Karpas-422 (cell line): ENCODE data around the gene RIPK3. TPM values are rescaled to one million over a fixed set of nuclear protein-coding genes. Genes with fewer than 3 reads are reported as not detected.

ENCODE experiments used
- DNase-seq: peaks from one replicate; pipeline ENCODE4 v3.0.0-alpha.2; 2015
- H2AFZ ChIP-seq: fragments of 200-600 bp; sonication (generic); 2 replicates; pipeline ENCODE4 v1.6.1; 2014; ENCODE audit warnings: antibody characterized with exemption, low read length, mixed read lengths
- H3K27ac ChIP-seq: fragments of 200-600 bp; sonication (generic); 2 replicates; pipeline ENCODE4 v1.5.1; 2014; ENCODE audit warnings: mild to moderate bottlenecking, low read length, moderate library complexity
- H3K27me3 ChIP-seq: fragments of 200-600 bp; sonication (generic); 2 replicates; pipeline ENCODE4 v1.6.1; 2014; ENCODE audit warnings: low read length, mixed read lengths
- H3K36me3 ChIP-seq: fragments of 200-600 bp; sonication (generic); 2 replicates; pipeline ENCODE4 v1.6.1; 2014; ENCODE audit warnings: low read length, mixed read lengths; ENCODE audit not compliant: insufficient read depth
- H3K4me1 ChIP-seq: fragments of 200-600 bp; sonication (generic); 2 replicates; pipeline ENCODE4 v1.6.1; 2014; ENCODE audit warnings: mild to moderate bottlenecking, low read length, mixed read lengths
- H3K4me2 ChIP-seq: fragments of 200-600 bp; sonication (generic); 2 replicates; pipeline ENCODE4 v1.6.1; 2014; ENCODE audit warnings: low read length, low read depth, mild to moderate bottlenecking; ENCODE audit not compliant: poor library complexity, severe bottlenecking
- H3K4me3 ChIP-seq: fragments of 200-600 bp; sonication (generic); 2 replicates; pipeline ENCODE4 v1.5.1; 2014; ENCODE audit warnings: mild to moderate bottlenecking, antibody characterized with exemption, low read length, mixed read lengths
- H3K79me2 ChIP-seq: fragments of 200-600 bp; sonication (generic); 2 replicates; pipeline ENCODE4 v1.6.1; 2014; ENCODE audit warnings: mild to moderate bottlenecking, low read length, mixed read lengths
- H3K9ac ChIP-seq: fragments of 200-600 bp; sonication (generic); 2 replicates; pipeline ENCODE4 v1.6.0; 2014; ENCODE audit warnings: low read length
- H3K9me2 ChIP-seq: fragments of 200-600 bp; sonication (generic), shearing (Covaris generic); replicated peaks from 2 replicates; pipeline ENCODE4 v1.6.0; 2014; ENCODE audit warnings: mild to moderate bottlenecking, low read length, moderate library complexity; ENCODE audit not compliant: insufficient read depth
- H3K9me3 ChIP-seq: fragments of 300-700, 200-600 bp; sonication (generic); 2 replicates; pipeline ENCODE4 v1.6.1; 2014; ENCODE audit warnings: low read length, mixed read lengths
- H4K20me1 ChIP-seq: fragments of 200-600 bp; sonication (generic); 2 replicates; pipeline ENCODE4 v1.6.1; 2014; ENCODE audit warnings: mild to moderate bottlenecking, antibody characterized with exemption, low read length, low read depth; ENCODE audit not compliant: insufficient read depth
- total RNA-seq: library from RNA; depleted of rRNA; stranded (reverse); fragments of >200 nt; shearing (Covaris generic); gene quantifications from 2 replicates; pipeline ENCODE4 v1.2.3, GENCODE V29; 2014; ENCODE audit warnings: low replicate concordance

Gene RIPK3
- total RNA-seq, 1 experiment from 2014 or later: 2.3 TPM

GRCh38 chr14:24348186-24348585, 8.4 kb upstream of the RIPK3 start:
- H3K79me2 ChIP-seq: no peaks in the 10 kb centered on the region
- no peaks in the 10 kb centered on the region for H3K4me1 ChIP-seq
- no peak overlapping the region for H3K9ac ChIP-seq
- H4K20me1 ChIP-seq: no peaks in the 10 kb centered on the region
- no peak overlapping the region for H3K27ac ChIP-seq
- no peak for DNase-seq
- no peaks in the 10 kb centered on the region for H3K36me3 ChIP-seq
- H3K9me2 ChIP-seq: no peaks in the 10 kb centered on the region
- no peak overlapping the region for H3K4me2 ChIP-seq
- H3K4me3 ChIP-seq: no peak overlapping the region
- no peak overlapping the region for H2AFZ ChIP-seq
- H3K9me3 ChIP-seq: no peaks in the 10 kb centered on the region
- H3K27me3 ChIP-seq: no peaks in the 10 kb centered on the region

DNA sequence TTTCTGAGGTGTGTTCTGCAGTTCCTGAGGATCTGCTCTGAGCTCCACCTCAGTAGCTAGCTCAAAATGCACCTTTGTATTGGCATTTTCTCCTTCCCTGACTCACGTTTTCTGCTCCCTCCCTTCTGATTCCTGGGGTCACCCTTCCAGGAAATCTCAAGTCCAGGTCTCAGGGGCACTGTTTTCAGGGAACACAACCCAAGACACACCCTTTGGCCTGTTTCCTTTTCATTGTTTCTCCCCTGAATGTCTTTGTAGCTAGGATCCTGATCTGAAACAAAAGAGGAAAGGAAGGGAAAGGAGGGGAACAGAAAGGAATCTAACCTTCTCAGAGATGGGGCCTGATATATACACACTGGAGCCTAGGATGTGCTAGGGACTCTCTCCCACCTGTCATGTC, 7.3 kb upstream of the RIPK3 start:
- Histone ChIP-seq H3K4me2 (no peak overlapping the region), H3K4me3 (no peak overlapping the region), H3K9me2 (no peaks in the 10 kb centered on the region), H4K20me1 (no peaks in the 10 kb centered on the region), H3K9ac (no peak overlapping the region), H3K27ac (no peak overlapping the region), H3K36me3 (no peaks in the 10 kb centered on the region), H2AFZ (no peak overlapping the region), H3K9me3 (no peaks in the 10 kb centered on the region), H3K27me3 (no peaks in the 10 kb centered on the region), H3K4me1 (no peaks in the 10 kb centered on the region), H3K79me2 (no peaks in the 10 kb centered on the region)
- no peak for DNase-seq

GRCh38 chr14:24343795-24344660, 4.2 kb upstream of the RIPK3 start:
- H3K9me2 ChIP-seq: no peaks in the 10 kb centered on the region
- no peaks in the 10 kb centered on the region for H3K27me3 ChIP-seq
- no peaks in the 10 kb centered on the region for H3K36me3 ChIP-seq
- DNase-seq: no peak
- no peaks in the 10 kb centered on the region for H4K20me1 ChIP-seq
- H3K27ac ChIP-seq: no peak overlapping the region
- peaks cover 7% of the 10 kb centered on the region for H3K4me1 ChIP-seq
- H3K4me3 ChIP-seq: no peak overlapping the region
- no peak overlapping the region for H3K9ac ChIP-seq
- no peaks in the 10 kb centered on the region for H3K9me3 ChIP-seq
- no peaks in the 10 kb centered on the region for H3K79me2 ChIP-seq
- no peak overlapping the region for H2AFZ ChIP-seq
- no peak overlapping the region for H3K4me2 ChIP-seq

GRCh38 chr14:24342889-24343288, 3.1 kb upstream of the RIPK3 start:
- no peaks in the 10 kb centered on the region for H3K9me2 ChIP-seq
- H3K4me1 ChIP-seq: peaks cover 7% of the 10 kb centered on the region
- H3K79me2 ChIP-seq: no peaks in the 10 kb centered on the region
- no peaks in the 10 kb centered on the region for H3K9me3 ChIP-seq
- no peak for DNase-seq
- no peak overlapping the region for H3K27ac ChIP-seq
- no peak overlapping the region for H3K4me3 ChIP-seq
- H3K4me2 ChIP-seq: no peak overlapping the region
- no peak overlapping the region for H3K9ac ChIP-seq
- H3K36me3 ChIP-seq: no peaks in the 10 kb centered on the region
- no peaks in the 10 kb centered on the region for H3K27me3 ChIP-seq
- no peak overlapping the region for H2AFZ ChIP-seq
- H4K20me1 ChIP-seq: no peaks in the 10 kb centered on the region

- H4K20me1 ChIP-seq: no peaks in the 10 kb centered on the region
- H3K79me2 ChIP-seq: no peaks in the 10 kb centered on the region
- DNase-seq: no peak
- H3K36me3 ChIP-seq: no peaks in the 10 kb centered on the region
- H3K4me1 ChIP-seq: peaks cover 7% of the 10 kb centered on the region
- no peak overlapping the region for H3K9ac ChIP-seq
- no peaks in the 10 kb centered on the region for H3K9me2 ChIP-seq
- H3K4me3 ChIP-seq: no peak overlapping the region
- no peak overlapping the region for H3K4me2 ChIP-seq
- H2AFZ ChIP-seq: no peak overlapping the region
- H3K27ac ChIP-seq: no peak overlapping the region
- no peaks in the 10 kb centered on the region for H3K9me3 ChIP-seq
- H3K27me3 ChIP-seq: no peaks in the 10 kb centered on the region
These were observed 815 bp upstream of the RIPK3 start for GRCh38 chr14:24340606-24341005.

GRCh38 chr14:24338843-24339242, 948 bp downstream of the RIPK3 start:
- no peak overlapping the region for H3K9ac ChIP-seq
- no peak for DNase-seq
- no peaks in the 10 kb centered on the region for H3K9me2 ChIP-seq
- no peaks in the 10 kb centered on the region for H3K27me3 ChIP-seq
- H3K27ac ChIP-seq: no peak overlapping the region
- no peak overlapping the region for H2AFZ ChIP-seq
- no peaks in the 10 kb centered on the region for H3K9me3 ChIP-seq
- peak overlapping the region; percentile 62 for H3K4me2 ChIP-seq
- H3K36me3 ChIP-seq: no peaks in the 10 kb centered on the region
- 0 out of 2 replicates have a peak overlapping the region, but pooled peaks have one; percentile 57 for H3K4me3 ChIP-seq
- H3K4me1 ChIP-seq: peaks cover 10% of the 10 kb centered on the region
- H3K79me2 ChIP-seq: no peaks in the 10 kb centered on the region
- no peaks in the 10 kb centered on the region for H4K20me1 ChIP-seq

DNA sequence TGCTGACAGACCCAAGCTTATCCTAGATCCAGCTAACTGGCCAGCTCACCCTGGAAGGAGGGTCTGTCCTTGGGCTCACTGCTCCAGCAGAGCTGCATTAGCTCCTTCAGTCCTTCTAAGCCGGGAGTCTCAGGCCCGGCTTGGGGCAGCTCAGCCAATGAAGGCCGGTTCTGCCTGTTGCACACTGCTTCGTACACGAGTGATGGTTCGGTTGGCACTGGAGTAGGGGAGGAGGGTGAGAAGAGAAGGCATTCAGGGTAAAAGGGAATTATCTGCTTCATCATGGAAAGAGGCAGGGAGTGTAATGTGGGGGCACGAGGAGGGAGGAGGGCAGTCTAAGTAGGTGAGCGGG, 2.0 kb downstream of the RIPK3 start:
- Histone ChIP-seq H3K79me2 (no peaks in the 10 kb centered on the region), H3K9me2 (no peaks in the 10 kb centered on the region), H3K4me3 (no peak overlapping the region), H3K4me2 (no peak overlapping the region), H3K27me3 (no peaks in the 10 kb centered on the region), H3K36me3 (no peaks in the 10 kb centered on the region), H4K20me1 (no peaks in the 10 kb centered on the region), H3K9me3 (no peaks in the 10 kb centered on the region), H3K27ac (no peak overlapping the region), H2AFZ (no peak overlapping the region), H3K4me1 (peaks cover 15% of the 10 kb centered on the region), H3K9ac (no peak overlapping the region)
- no peak for DNase-seq

GRCh38 chr14:24337144-24337823, 2.5 kb downstream of the RIPK3 start:
- Histone ChIP-seq H3K79me2 (no peaks in the 10 kb centered on the region), H3K27ac (no peak overlapping the region), H3K36me3 (no peaks in the 10 kb centered on the region), H3K9me3 (no peaks in the 10 kb centered on the region), H4K20me1 (no peaks in the 10 kb centered on the region), H3K4me1 (peaks cover 20% of the 10 kb centered on the region), H3K4me3 (no peak overlapping the region), H2AFZ (no peak overlapping the region), H3K9me2 (no peaks in the 10 kb centered on the region), H3K27me3 (no peaks in the 10 kb centered on the region), H3K9ac (no peak overlapping the region), H3K4me2 (no peak overlapping the region)
- DNase-seq: no peak
